K562 (cell line): ENCODE data around the gene SEZ6L. TPM values are rescaled to one million over a fixed set of nuclear protein-coding genes. Genes with fewer than 3 reads are reported as not detected.
A peak's percentile ranks its signal among the peaks of the same experiment; 100 is the strongest.

ENCODE experiments used
- ATAC-seq: fragments of 200-7000 bp; cut with Tn5 transposase; 3 replicates; pipeline ENCODE4 v1.9.1; 2020; ENCODE audit warnings: moderate library complexity
- BruUV-seq: library from RNA; stranded (reverse); fragments of 400-500 nt; replicated peaks from 2 replicates; lab custom pipeline; 2021; lab: Mats Ljungman, UMichigan
- CTCF ChIA-PET: fragments of 300-600 bp; formaldehyde crosslinking; extraction: SDS; loops from one replicate; lab custom pipeline; 2021; ENCODE audit warnings: low intra/inter-chr PET ratio; lab: Yijun Ruan, JAX
- POLR2A ChIA-PET: fragments of 300-600, 350-650 bp; sonication (Branson Sonifier 250); formaldehyde crosslinking; extraction: SDS; loops from one replicate; lab custom pipeline; 2021; ENCODE audit warnings: antibody characterized with exemption, inconsistent platforms; lab: Yijun Ruan, JAX
- DNase-seq, 4 experiments: peaks; one replicate each; pipeline versions ENCODE4 v3.0.0 to v3.0.0-alpha.2; 2011 to 2018; ENCODE audit warnings: low spot score in 3 of 4, mixed read lengths in 3 of 4; ENCODE audit errors: extremely low read depth in 1 of 4
- FAIRE-seq: peaks from 2 replicates; lab custom pipeline; 2011; peaks lifted over from hg19 to GRCh38; lab: Jason Lieb, UNC
- H2AFZ ChIP-seq: 2 replicates; pipeline ENCODE4 v1.6.0; 2011; ENCODE audit warnings: low read depth, low read length, control low read depth, inconsistent platforms
- H3K27ac ChIP-seq: fragments of 200-600 bp; 3 replicates; pipeline ENCODE4 v1.8.0; 2011; ENCODE audit warnings: low read depth, mild to moderate bottlenecking, control low read depth, inconsistent platforms, low read length, moderate library complexity, mixed read lengths; ENCODE audit errors: extremely low read depth
- H3K27me3 ChIP-seq, 2 experiments: fragments of 300-600 bp in 1 of 2; 2 replicates in 1 of 2; 3 replicates in 1 of 2; pipeline versions ENCODE4 v1.6.0 to v1.8.0; 2011; ENCODE audit warnings: inconsistent platforms in 2 of 2, low read length in 2 of 2, mild to moderate bottlenecking in 1 of 2, mixed read lengths in 1 of 2, moderate library complexity in 1 of 2; ENCODE audit not compliant: control insufficient read depth in 2 of 2, insufficient read depth in 2 of 2
- H3K36me3 ChIP-seq: fragments of 300-600 bp; 3 replicates; pipeline ENCODE4 v1.8.0; 2011; ENCODE audit warnings: mild to moderate bottlenecking, low read length, inconsistent platforms; ENCODE audit not compliant: control insufficient read depth, insufficient read depth
- H3K4me1 ChIP-seq, 2 experiments: fragments of 200-600 bp in 1 of 2; replicated peaks in 1 of 2; 2 replicates in 1 of 2; 3 replicates in 1 of 2; pipeline versions ENCODE4 v1.5.1 to v1.8.0; 2011; ENCODE audit warnings: inconsistent platforms in 2 of 2, low read length in 2 of 2, mild to moderate bottlenecking in 1 of 2, mixed read lengths in 1 of 2, moderate library complexity in 1 of 2; ENCODE audit not compliant: control insufficient read depth in 2 of 2, insufficient read depth in 2 of 2
- H3K4me2 ChIP-seq: 2 replicates; pipeline ENCODE4 v1.6.1; 2011; ENCODE audit warnings: low read length, control low read depth, inconsistent platforms, mixed read lengths; ENCODE audit not compliant: insufficient read depth
- H3K4me3 ChIP-seq: fragments of 200-600 bp; sonication (generic), shearing (Covaris generic); 2 replicates; pipeline ENCODE4 v1.5.1; 2016; ENCODE audit warnings: control low read depth, inconsistent platforms
- H3K79me2 ChIP-seq: fragments of 200-600 bp; 3 replicates; pipeline ENCODE4 v1.8.0; 2011; ENCODE audit warnings: low read length, inconsistent platforms; ENCODE audit not compliant: control insufficient read depth, insufficient read depth
- H3K9ac ChIP-seq, 2 experiments: 2 replicates each; pipeline versions ENCODE4 v1.6.0 to v1.6.1; 2011; ENCODE audit warnings: low read depth in 2 of 2, low read length in 2 of 2, control low read depth in 1 of 2, inconsistent platforms in 1 of 2, mild to moderate bottlenecking in 1 of 2, mixed read lengths in 1 of 2; ENCODE audit not compliant: insufficient read depth in 1 of 2
- H3K9me1 ChIP-seq: one replicate; pipeline ENCODE4 v1.6.0; 2011; ENCODE audit warnings: inconsistent platforms, mild to moderate bottlenecking, low read length, moderate library complexity; ENCODE audit not compliant: control insufficient read depth, insufficient read depth
- H3K9me3 ChIP-seq: replicated peaks from 2 replicates; pipeline ENCODE4 v1.5.1; 2011; ENCODE audit warnings: low read depth, low read length, inconsistent platforms; ENCODE audit not compliant: control insufficient read depth, insufficient read depth
- H4K20me1 ChIP-seq: replicated peaks from 2 replicates; pipeline ENCODE4 v1.6.1; 2011; ENCODE audit warnings: low read length, inconsistent platforms, mixed read lengths; ENCODE audit not compliant: control insufficient read depth, insufficient read depth
- REST ChIP-seq, 2 experiments: fragments of 450-650 bp; formaldehyde crosslinking in 1 of 2; IDR thresholded peaks; 2 replicates each; pipeline versions ENCODE4 v1.4.0 to v1.6.1; 2014 to 2020; ENCODE audit warnings: mild to moderate bottlenecking in 2 of 2, borderline replicate concordance in 1 of 2, low read depth in 1 of 2
- TEAD2 ChIP-seq: fragments of 450-650 bp; IDR thresholded peaks from 2 replicates; pipeline ENCODE4 v1.6.1; 2016; ENCODE audit warnings: missing genetic modification characterization, control low read depth, missing compliant biosample characterization
- ZNF512 ChIP-seq: IDR thresholded peaks from 2 replicates; pipeline ENCODE4 v1.6.1; 2016; ENCODE audit warnings: missing genetic modification characterization, missing compliant biosample characterization
- WGBS: fragments of 100-300 bp; shearing (Covaris generic); methylation state at CpG from one replicate; pipeline ENCODE4 v1.1.6; 2016; ENCODE audit warnings: low coverage, mixed read lengths; ENCODE audit not compliant: insufficient coverage; ENCODE audit errors: missing lambda C conversion rate; 5-methylcytosine and 5-hydroxymethylcytosine counted together
- in situ Hi-C: fragments of 300-500 bp; cut with MboI; formaldehyde crosslinking; loops from 4 replicates; pipeline ENCODE4 v1.15.0; 2018; ENCODE audit warnings: inconsistent platforms, mixed read lengths
- intact Hi-C: fragments of 100-400 bp; cut with micrococcal nuclease; formaldehyde crosslinking; loops from 2 replicates; pipeline ENCODE4 v1.14.2; 2022
- polyA plus RNA-seq, 8 experiments: library from polyadenylated mRNA; depleted of rRNA in 4 of 8; stranded (reverse) in 5 of 8; unstranded in 3 of 8; fragments of >200 nt; fragmentation: Nextera tagmentation in 2 of 8; fragmentation: Illumina TruSeq in 1 of 8; extraction: Ambion mirVana in 2 of 8; extraction: Trizol in 1 of 8; gene quantifications; 2 replicates each; pipeline versions ENCODE4 v1.2.1 to v1.2.3, GENCODE V29; 2011 to 2014; ENCODE audit warnings: inconsistent platforms in 1 of 8, missing spikeins in 1 of 8
- total RNA-seq, 7 experiments: library from RNA; depleted of rRNA in 6 of 7; stranded (reverse); fragments of >200 nt in 6 of 7; fragmentation: Illumina TruSeq in 2 of 7; extraction: Trizol in 2 of 7; gene quantifications; 2 replicates each; pipeline versions ENCODE4 v1.2.1 to v1.2.3, GENCODE V29; 2011 to 2021; ENCODE audit warnings: low replicate concordance in 1 of 7

Gene SEZ6L
- total and polyA plus RNA-seq, 9 of the 15 experiments (the other 6 are each of a cell fraction or from before 2014, with no cell fraction given), result not detected

- in situ Hi-C loops (no loop called here), intact Hi-C loops (no loop called here)
- ATAC-seq (no peak), FAIRE-seq (no peak), DNase-seq (no peak)
- H3K4me2 ChIP-seq, result no peak overlapping the region
- WGBS, result 0% methylated on average over 2 of the region's 2 CpGs
- CTCF ChIA-PET, result no interaction called here
- no peak overlapping the region for H3K9ac ChIP-seq
- no peaks in the 10 kb centered on the region for H3K79me2 ChIP-seq
- POLR2A ChIA-PET, result interaction anchor here (1.0 kb wide), 1 partner anchor 10 kb away, joined by 4 read pairs; no protein-coding TSS in a partner anchor
- no TSS peak for BruUV-seq
- H3K9me1 ChIP-seq, result no peaks in the 10 kb centered on the region
- H4K20me1 ChIP-seq, result no peaks in the 10 kb centered on the region
- H3K27me3 ChIP-seq, result peaks cover 5 to 15% of the 10 kb centered on the region in 2 experiments; a peak in 2 of 5 replicates
- no peak overlapping the region for H2AFZ ChIP-seq
- H3K4me3 ChIP-seq, result no peak overlapping the region
- H3K9me3 ChIP-seq, result no peaks in the 10 kb centered on the region
- no peaks in the 10 kb centered on the region; a peak in 2 of 5 replicates for H3K4me1 ChIP-seq
- H3K27ac ChIP-seq, result no peak overlapping the region
- TF ChIP-seq TEAD2 (tag) (no peak), ZNF512 (tag) (peak; percentile 64)
- H3K36me3 ChIP-seq, result no peaks in the 10 kb centered on the region
Measured at GRCh38 chr22:26316732-26317285, 147.5 kb downstream of the SEZ6L start.

GRCh38 chr22:26318975-26319374, 149.7 kb downstream of the SEZ6L start:
- no peak overlapping the region for H3K4me3 ChIP-seq
- H3K4me2 ChIP-seq, result no peak overlapping the region
- in situ Hi-C loops (no loop called here), intact Hi-C loops (no loop called here)
- no peaks in the 10 kb centered on the region for H3K79me2 ChIP-seq
- no peaks in the 10 kb centered on the region for H3K9me1 ChIP-seq
- no peaks in the 10 kb centered on the region for H4K20me1 ChIP-seq
- H3K27me3 ChIP-seq, result no peaks in the 10 kb centered on the region; a peak in 1 of 5 replicates
- ChIA-PET POLR2A (no interaction called here), CTCF (no interaction called here)
- 0% methylated on average over 6 of the region's 6 CpGs for WGBS
- ATAC-seq (peak; percentile 66; the same call in 2 of the 3 replicates), DNase-seq (peak; percentile 12 to 26 (median 13)), FAIRE-seq (no peak)
- H3K27ac ChIP-seq, result no peak overlapping the region
- H2AFZ ChIP-seq, result no peak overlapping the region
- no TSS peak for BruUV-seq
- H3K36me3 ChIP-seq, result no peaks in the 10 kb centered on the region
- no peaks in the 10 kb centered on the region for H3K9me3 ChIP-seq
- no peak overlapping the region for H3K9ac ChIP-seq
- no peaks in the 10 kb centered on the region; a peak in 2 of 5 replicates for H3K4me1 ChIP-seq
- TF ChIP-seq REST (IDR thresholded peaks at IDR 0.05; ENCODE audit: borderline replicate concordance) (peak; percentile 21; the same call in 1 of the 2 replicates), REST (CRISPR knock-in tag; IDR thresholded peaks at IDR 0.05; ENCODE audit: low read depth) (no peak)
